CD4-positive, alpha-beta T cell treated with Interferon gamma for 1 hour (primary cell): ENCODE data around the gene KATNBL1.
A peak's percentile ranks its signal among the peaks of the same experiment; 100 is the strongest.

Experiments used
- DNase-seq: peaks from one replicate; pipeline ENCODE4 v3.0.0-alpha.2; 2020

The KATNBL1 gene

DNA sequence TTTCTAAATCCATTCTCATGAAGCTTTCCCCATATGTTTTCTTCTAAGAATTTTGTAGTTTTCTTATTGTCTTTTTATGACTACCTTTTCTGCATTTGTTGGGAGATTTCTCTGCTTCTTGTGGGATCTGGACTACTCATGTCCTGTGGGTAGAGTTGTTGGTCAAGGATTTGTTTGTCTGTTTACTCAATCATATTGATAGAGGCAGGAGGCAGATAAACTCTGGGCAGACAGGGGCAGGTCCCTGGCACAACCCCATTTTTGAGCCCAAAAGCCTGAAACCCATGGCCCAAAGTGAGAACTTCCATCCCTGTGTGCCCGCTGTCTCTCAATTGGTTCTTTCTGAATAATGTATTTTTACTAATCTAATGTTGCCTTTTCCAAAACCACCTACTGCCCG, 95.7 kb downstream of the KATNBL1 start:
- DNase-seq = no peak

DNA sequence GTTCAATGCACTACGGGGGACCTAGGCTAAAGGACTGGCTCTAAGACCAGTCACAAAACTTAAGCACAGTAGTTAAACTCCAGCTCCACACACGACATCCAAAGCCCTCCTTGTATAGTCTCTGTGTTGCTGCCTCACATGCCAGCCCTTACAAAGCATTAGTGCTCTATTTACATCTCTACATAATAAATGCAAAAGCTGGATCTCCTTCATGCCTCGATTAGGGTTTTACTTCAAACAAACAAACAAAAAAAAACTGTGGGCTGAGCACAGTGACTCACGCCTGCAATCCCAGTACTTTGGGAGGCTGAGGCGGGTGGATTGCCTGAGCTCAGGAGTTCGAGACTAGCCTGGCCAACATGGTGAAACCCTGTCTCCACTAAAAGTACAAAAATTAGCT, 98.4 kb downstream of the KATNBL1 start:
- no peak for DNase-seq

DNA sequence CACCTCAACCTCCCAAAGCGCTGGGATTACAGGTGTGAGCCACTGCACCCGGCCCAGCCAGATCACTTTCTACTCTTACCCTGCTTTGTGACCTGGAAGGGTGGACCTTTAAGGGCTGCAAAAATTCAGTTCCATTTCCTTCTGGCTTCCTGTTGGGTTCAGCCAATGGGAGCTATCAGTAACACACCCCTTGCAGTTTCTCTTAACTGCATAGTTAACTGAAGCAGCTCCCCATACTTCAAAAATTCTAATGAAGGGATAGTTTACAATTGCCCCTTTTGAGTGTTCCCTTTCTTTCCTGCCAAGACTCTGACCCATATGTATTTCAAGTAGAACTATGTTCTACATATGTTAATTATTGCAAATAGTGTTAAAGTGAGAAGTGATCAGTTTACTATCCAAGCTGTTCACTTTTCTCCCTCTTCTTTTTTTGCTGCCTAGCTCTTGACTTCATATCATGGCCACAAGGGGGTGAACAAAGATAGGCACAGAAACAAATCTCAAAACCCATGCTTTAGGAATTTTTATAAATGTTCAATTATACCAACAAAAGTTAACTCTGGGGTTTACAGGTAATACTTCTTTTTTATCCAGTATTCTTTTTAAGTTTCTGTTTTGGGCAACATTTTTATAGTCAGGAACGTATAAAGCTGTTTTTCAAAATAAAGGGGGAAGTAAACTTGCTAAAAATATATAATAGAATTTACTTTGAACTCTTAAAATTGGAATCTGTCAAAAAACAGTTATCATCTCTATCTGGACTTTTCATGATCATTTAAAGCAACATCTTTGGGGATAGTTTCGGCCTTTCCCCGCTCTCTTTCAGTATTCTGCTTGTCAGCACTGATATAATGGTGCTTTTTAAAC, 99.9 kb downstream of the KATNBL1 start:
- no peak for DNase-seq

DNA sequence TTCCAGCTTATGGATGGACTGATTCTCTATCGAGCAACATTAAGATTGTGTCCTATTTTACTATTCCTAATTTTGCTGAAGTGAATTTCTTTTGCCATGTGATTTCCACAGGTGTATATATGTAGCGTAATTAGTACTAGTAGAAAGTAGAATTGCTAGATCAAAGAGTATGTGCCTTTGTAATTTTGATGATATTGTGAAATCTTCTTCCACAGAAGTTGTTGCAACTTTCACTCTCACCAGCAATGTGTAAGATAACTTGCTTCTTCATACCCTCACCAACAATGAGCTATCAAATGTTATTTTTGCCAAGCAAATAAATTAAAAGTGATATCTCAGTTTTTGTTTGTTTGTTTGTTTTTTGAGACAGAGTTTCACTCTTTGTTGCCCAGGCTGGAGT, 102.6 kb downstream of the KATNBL1 start:
- DNase-seq = no peak

DNA sequence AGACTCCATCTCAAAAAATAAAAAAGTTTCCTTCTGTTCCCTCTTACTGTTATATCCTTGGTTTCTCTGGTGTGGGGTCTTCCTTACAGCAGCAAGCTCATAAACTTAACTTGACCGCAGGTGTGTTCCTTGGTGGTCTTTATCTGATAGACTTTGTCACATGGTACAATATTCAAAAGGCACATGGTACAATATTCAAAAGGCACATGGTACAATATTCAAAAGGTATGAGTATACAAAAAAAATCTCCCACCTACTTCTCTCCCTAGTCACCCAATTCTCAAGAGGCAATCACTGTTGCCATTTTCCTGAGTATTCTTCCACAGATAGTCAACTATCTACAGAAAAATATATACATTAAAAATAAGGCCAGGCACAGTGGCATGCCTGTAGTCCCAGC, 103.5 kb downstream of the KATNBL1 start:
- no peak for DNase-seq

DNA sequence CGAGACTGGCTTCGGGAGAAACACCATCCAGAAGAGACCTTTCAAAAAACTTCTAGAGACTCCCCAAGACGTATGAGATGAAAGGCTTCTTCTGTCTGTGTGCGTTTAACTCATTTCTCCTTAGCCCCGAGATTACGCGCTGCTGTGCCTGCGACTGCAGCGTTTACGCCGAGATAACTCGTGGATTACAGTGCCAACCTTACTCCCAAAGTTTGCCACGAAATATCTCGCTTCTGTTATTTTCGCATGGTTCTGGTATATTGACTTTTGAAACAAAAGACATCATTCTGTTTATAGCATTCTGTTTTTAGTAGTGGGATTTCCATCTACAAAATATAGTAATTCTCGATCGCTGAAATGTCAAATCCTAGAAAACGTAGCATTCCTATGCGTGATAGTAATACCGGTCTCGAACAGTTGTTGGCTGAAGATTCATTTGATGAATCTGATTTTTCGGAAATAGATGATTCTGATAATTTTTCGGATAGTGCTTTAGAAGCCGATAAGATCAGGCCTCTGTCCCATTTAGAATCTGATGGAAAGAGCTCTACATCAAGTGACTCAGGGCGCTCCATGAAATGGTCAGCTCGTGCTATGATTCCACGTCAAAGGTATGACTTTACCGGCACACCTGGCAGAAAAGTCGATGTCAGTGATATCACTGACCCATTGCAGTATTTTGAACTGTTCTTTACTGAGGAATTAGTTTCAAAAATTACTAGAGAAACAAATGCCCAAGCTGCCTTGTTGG, 107.5 kb downstream of the KATNBL1 start:
- DNase-seq = no peak

DNA sequence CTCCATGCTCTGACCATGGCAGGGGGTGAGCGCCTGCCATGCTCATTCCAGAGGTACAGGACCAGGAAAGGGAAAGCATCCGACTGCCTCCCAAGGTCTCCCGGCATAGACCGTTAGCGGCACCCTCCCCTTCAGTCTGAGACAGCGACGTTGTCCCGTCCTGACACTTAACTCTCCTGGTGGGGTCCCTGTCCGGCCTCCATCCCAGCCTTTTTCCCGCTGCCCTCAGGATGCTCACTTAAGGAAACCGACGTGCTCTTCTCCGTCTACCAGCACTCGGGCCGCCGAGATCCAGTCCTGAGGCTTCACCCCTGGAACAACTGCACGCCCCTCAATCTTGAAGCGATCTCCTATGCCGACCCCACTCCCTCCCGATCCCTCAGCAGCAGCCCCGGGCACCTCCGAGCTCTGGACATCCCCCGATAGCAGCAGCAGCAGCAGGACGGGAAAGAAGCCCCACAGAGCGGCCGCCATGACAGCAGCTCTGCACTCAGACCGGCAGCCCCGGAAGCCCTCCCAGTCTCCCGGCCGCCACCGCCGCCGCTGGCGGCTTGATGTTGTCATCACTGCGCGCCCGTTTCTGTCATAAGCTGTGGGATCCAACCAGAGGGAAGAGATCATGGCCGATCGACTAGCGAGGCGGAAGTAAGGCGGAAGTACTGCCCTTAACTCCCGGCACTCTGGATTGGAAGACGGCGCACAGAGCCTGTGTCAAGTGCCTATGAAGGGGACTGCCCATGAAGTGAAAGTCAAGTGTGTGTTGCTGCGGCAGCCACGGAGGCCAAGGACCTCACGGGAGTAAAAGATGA, 108.3 kb downstream of the KATNBL1 start, which contains the start of the genes EMC7 and PGBD4:
Gene EMC7, minus strand, starts transcription at position 497 of the 809 bp plus-strand sequence. Its CDS starts 23 bp downstream, at position 474.
Gene PGBD4, plus strand, starts transcription at position 718 of the 809 bp plus-strand sequence. CDS start 449 bp downstream, outside the sequence.
- DNase-seq = peak; percentile 99

DNA sequence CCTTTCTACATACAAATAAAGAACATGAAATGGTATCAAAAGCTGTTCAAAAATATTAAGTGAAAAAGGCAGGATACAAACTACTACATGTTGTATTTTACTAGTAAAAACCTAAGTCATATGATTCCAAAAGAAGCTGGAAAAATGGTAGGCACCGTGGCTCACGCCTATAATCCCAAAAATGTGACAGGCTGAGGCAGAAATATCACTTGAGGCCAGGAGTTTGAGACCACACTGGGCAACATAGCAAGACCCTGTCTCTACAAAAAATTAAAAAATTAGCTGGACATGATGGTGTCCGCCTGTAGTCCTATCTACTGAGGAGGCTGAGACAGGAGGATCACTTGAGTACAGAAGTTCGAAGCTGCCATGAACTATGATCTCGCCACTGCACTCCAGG, 110.0 kb downstream of the KATNBL1 start:
- no peak for DNase-seq
